Activated gamma-delta T cell treated with Interleukin-2 at 50 U/mL for 16 hours (primary cell): Measurements from ENCODE around the gene BSG.
"Not testable (repeated sequence)": the region's sequence is repeated elsewhere in the genome, so short reads cannot be mapped to it uniquely, and the experiment has no call there.

Experiments used
- DNase-seq: peaks from one replicate; pipeline ENCODE4 v3.0.0-alpha.2; 2020

BSG gene

DNA sequence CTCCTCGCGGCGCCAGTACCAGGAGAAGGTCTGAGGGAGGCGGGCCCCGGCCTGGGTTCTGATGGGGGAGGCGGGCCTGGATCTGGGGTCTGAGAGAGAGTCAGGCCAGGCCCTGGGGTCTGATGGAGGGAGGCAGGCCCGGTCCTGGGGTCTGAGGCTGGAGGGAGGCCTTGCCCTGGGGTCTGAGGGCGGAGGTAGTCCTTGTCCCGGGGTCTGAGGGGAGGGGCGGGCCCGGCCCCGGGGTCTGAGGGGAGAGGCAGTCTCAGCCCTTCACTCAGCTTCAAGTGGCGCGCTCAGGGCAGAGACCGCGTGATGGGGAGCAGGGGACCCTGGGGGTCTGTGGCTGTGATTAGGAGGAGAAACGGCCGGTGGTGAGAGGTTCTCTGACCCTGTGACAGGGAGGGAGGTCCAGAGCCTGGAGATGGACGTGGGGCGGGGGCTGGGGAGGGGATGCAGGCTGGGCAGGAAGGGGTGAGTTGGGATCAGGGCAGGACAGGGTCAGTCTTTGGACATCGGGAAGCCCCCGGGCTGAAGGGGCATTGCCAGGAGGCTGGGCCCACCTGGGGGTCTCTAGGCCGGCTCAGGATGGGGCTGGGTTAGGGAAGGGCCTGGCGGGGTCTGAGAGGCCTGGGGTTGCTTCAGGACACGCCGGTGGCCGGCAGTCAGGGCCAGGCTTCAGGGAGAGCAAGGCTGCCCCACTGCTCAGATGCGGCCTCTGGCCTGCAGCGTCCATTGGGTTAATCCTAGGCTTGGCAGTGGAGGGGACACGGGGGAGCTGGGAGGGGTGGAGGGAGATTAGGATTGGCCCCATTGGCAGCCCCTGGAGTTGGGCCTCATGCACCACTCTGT, 36.0 kb downstream of the BSG start:
- DNase-seq, result no peak

- no peak for DNase-seq
Observed at GRCh38 chr19:609004-609346, 36.6 kb downstream of the BSG start.

GRCh38 chr19:610071-610800, 37.8 kb downstream of the BSG start:
- DNase-seq, result peak; percentile 49

DNA sequence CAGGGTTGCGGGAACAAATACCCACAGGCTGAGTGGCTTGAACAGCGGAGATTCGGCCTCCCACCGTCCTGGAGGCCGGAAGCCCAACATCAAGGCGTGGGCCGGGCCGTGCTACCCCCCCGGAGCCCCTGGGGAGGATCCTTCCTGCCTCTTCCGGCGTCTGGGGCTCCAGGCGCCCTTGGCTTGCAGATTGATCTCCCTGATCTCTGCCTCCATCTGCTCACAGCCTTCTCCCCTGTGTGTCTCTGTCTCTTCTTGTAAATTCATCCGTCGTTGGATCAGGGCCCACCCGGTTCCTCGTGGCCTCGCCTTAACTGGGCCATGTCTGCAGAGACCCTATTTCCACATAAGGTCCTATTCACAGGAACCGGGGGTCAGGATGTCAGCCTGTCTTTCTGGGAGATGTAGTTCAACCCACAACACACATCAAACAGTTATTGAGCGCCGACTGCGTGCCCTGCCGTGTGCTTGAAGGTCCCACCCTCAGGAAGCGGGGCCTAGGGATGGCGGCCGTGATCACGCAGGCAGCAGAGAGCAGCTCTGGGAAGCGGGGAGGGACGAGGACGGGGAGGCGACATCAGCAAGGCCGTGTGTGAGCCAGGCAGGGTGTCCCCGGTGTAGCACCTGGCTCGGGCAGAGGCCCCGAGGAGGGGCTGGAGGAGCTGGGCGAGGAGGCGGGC, 38.5 kb downstream of the BSG start:
- peak; percentile 62 for DNase-seq

DNA sequence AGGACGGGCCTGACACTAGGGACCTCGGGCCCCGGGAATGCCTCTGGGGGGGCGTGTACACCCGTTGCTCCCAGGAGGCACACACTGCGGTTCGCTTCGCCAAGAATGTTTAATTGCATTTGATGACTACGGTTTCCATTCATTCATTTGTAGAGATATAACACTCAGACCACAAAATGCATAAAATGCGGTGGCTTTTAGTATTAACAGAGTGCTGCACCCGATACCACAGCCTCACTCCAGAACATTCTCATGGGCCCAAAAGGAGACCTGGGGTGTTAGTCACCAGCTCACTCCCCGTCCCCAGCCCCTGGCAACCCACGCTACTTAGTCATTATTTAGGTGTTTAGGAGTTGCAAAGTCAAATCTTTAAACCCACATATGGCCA, 39.1 kb downstream of the BSG start:
- peak; percentile 44 for DNase-seq

DNA sequence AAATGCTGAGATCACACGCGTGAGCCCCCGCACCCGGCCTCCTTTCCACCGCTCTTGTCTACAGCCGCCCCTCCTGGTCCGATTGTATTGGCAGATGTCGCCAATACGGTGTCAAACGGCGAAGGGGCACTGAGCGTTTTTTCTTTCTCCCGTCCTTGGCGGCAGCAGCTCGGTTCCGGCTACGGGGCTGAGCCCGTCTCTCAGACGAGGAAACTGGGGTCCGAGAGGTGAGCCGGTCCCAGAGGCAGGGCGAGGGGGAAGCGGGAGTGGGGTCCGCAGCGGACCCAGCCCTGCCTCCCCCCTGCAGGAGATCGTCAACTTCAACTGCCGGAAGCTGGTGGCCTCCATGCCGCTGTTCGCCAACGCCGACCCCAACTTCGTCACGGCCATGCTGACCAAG, 40.5 kb downstream of the BSG start:
- DNase-seq, result no peak

GRCh38 chr19:613732-614567, 41.6 kb downstream of the BSG start:
- DNase-seq, result no peak

DNA sequence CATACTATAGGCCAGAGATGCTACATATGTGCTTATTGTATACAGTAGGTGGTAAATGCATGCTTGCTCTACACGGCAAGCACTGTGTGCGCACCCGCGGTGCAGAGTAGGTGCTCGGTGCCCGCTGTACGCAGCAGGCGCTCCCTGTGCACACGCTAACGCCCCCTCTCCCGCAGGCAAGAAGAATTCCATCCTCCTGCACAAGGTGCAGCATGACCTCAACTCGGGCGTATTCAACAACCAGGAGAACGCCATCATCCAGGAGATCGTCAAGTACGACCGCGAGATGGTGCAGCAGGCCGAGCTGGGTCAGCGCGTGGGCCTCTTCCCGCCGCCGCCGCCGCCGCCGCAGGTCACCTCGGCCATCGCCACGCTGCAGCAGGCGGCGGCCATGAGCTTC, 43.2 kb downstream of the BSG start:
- DNase-seq, result no peak

DNA sequence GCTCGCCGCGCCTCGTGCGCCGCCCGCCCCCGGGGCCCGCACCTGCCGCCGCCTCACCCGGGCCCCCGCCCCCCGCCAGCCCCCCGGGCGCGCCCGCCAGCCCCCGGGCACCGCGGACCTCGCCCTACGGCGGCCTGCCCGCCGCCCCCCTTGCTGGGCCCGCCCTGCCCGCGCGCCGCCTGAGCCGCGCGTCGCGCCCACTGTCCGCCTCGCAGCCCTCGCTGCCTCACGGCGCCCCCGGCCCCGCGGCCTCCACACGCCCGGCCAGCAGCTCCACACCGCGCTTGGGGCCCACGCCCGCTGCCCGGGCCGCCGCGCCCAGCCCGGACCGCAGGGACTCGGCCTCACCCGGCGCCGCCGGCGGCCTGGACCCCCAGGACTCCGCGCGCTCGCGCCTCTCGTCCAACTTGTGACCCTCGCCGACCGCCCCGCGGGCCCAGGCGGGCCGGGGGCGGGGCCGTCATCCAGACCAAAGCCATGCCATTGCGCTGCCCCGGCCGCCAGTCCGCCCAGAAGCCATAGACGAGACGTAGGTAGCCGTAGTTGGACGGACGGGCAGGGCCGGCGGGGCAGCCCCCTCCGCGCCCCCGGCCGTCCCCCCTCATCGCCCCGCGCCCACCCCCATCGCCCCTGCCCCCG, 43.8 kb downstream of the BSG start:
- DNase-seq, result no peak

GRCh38 chr19:616747-617526, 44.5 kb downstream of the BSG start:
- no peak for DNase-seq

GRCh38 chr19:617551-618246, 45.3 kb downstream of the BSG start:
- DNase-seq, result no peak

DNA sequence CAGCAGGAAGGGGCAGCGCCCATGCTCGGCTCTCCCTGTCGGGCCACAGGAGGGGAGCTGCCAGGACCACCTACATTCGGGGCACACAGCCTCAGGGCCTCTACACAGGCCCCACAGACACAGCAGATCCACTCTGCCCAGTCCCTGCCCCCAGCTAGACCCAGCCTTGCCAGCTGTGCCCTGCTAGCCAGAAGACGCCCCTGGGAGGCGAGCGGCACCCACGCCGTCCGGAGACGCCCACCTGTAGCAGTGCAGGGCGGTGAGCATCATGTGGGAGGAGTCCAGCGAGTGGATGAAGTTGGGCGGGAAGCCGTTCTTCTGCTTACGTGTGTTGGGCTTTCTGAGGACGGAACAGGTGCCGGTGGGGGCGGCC, 45.8 kb downstream of the BSG start:
- no peak for DNase-seq

- no peak for DNase-seq
Observed at GRCh38 chr19:618674-619285, 46.4 kb downstream of the BSG start.

GRCh38 chr19:619286-620002, 47.0 kb downstream of the BSG start:
- no peak for DNase-seq

DNA sequence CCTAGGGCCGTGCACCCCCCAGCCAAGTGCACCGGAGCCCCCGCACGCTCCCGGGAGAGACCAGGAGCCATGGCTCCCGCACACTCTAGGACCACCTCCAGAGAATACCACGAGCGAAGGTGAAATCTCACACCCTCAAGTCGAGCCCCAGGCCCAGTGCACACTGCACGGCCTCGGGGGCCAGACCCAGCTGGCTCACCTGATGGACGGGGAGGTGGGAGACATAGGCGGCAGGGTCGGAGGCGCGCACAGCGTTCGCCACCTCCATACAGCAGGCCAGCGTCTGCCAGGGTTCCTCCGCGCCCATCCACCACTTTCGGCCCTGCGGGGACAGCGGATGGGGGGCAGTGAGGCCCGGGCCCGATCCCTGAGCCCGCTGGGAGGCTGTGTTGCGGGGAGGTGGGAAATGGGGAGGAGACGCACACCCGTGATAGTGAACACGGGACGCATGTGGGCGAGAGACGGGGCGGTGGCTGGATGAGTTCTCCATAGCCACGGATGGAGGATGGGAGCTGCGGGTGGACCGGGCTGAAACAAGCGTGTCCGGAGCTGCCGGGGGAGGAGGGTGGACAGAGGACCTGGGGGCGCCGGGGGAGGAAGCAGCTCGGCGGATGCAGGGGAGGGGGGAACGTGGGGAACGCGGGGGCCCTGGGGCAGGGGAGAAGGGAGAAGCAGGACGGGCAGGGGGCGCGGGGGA, 47.9 kb downstream of the BSG start:
- DNase-seq, result no peak

DNA sequence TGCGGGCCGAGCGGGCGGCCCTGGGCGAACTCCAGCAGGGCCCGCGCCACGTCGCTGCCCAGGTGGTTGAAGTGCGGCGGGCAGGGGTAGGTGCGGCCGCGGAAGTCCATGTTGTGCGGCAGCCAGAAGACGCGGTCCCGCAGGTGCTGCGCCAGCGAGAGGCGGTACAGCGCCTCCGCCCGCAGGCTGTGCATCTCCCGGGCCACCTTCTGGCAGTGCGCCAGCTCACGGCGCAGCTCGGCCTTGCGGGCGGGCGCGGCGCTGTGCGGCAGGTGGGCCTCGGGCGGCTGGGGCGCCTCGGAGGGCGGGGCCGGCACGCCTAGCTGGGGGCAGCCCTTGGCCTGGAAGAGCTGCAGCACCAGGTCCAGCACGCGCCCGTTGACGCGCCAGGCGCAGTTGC, 48.8 kb downstream of the BSG start:
- DNase-seq, result not testable (repeated sequence)

DNA sequence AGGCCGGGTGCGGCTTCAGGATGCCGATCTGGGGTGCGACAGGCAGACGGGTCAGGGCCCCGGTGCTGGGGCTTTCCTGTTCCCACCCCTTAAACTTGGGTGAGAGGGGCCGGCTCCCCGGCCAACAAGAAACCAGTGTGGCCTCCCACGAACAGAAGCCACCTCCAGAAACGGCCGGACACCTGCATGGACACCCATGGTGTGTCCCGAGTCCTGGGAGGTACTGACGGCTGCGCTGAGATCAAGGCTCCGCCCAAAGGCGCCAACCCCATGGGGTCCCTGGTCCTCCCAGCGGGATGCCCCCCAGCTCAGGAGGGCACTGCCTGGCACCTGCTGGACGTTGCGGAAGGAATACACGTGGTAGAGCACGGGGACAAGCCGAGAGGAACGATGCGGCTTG, 49.4 kb downstream of the BSG start:
- no peak for DNase-seq

GRCh38 chr19:622666-623065, 50.3 kb downstream of the BSG start:
- DNase-seq, result no peak

DNA sequence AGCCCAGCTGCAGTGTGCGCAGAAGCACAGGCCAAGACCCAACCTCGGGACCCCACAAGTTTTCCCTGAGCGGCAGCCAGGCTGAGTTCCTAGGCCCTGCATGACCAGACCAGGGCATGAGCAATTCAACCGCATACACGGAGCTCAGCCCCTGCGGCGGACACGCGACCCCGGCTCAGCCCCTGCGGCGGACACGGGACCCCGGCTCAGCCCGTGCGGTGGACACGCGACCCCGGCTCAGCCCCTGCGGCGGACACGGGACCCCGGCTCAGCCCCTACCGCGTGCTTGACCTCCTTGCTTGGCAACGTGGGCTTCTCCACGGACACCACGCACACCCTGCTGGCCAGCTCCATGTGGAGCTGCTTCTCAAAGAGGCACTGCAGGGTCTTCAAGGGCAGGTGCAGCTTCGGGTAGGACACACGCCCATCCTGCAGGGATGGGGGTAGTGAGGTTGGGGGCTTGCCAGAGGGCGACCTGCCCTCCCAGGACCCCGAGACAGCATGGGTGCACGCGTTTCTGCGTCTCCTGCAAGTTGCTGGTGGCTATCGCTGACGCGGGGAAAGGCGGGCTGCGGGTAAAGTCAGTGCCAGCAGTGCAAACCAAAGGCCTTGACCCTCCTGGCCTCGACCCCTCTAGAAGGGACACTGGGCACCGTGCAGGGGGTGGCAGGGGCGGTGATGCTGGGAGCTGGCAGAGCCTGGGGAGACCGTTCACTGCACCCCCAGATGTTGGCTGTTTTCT, 51.0 kb downstream of the BSG start:
- no peak for DNase-seq
